GM18499 (cell line): Measurements from ENCODE around the gene DIRAS3.
"Not testable (repeated sequence)": the region's sequence is repeated elsewhere in the genome, so short reads cannot be mapped to it uniquely, and the experiment has no call there.

Experiments used
- ATAC-seq: cut with Tn5 transposase; IDR thresholded peaks from one replicate; pipeline ENCODE4 v1.9.1; 2021; ENCODE audit warnings: moderate number of reproducible peaks; ENCODE audit not compliant: insufficient read depth, unreplicated experiment

DIRAS3 gene

GRCh38 chr1:68028566-68028965 is 21.9 kb downstream of the DIRAS3 start:
- no peak for ATAC-seq

GRCh38 chr1:68024635-68025338 is 25.6 kb downstream of the DIRAS3 start:
- no peak for ATAC-seq

GRCh38 chr1:68016381-68016780 is 34.0 kb downstream of the DIRAS3 start:
- ATAC-seq: no peak

GRCh38 chr1:68015971-68016370 is 34.5 kb downstream of the DIRAS3 start:
- no peak for ATAC-seq

GRCh38 chr1:68015369-68015768 is 35.1 kb downstream of the DIRAS3 start:
- ATAC-seq: no peak

GRCh38 chr1:68013351-68013750 is 37.1 kb downstream of the DIRAS3 start:
- ATAC-seq: no peak

GRCh38 chr1:68011657-68012375 is 38.6 kb downstream of the DIRAS3 start:
- no peak for ATAC-seq

- no peak for ATAC-seq
Measured at GRCh38 chr1:68010543-68010942, 39.9 kb downstream of the DIRAS3 start.

GRCh38 chr1:68010090-68010489 is 40.3 kb downstream of the DIRAS3 start:
- no peak for ATAC-seq

- not testable (repeated sequence) for ATAC-seq
Measured at GRCh38 chr1:68003626-68004025, 46.8 kb downstream of the DIRAS3 start.

- ATAC-seq: no peak
Measured at GRCh38 chr1:68000191-68000590, 50.2 kb downstream of the DIRAS3 start.

GRCh38 chr1:67997746-67998145 is 52.7 kb downstream of the DIRAS3 start:
- ATAC-seq: no peak
